GM12865 (cell line): ENCODE results near the gene SPATS2L.

Source experiments
- DNase-seq: peaks from one replicate; pipeline ENCODE4 v3.0.0; 2010; ENCODE audit warnings: low read depth
- H3K4me3 ChIP-seq: 2 replicates; pipeline ENCODE4 v1.5.1; 2011; ENCODE audit warnings: mild to moderate bottlenecking, low read depth, low read length, control low read depth
- CTCF ChIP-seq: IDR thresholded peaks from 2 replicates; pipeline ENCODE4 v1.5.1; 2011; ENCODE audit warnings: low read length, control low read depth, low read depth, inconsistent platforms; ENCODE audit not compliant: insufficient read depth; ENCODE audit errors: missing control alignments

The SPATS2L gene

GRCh38 chr2:200306196-200306930 lies at the start of gene SPATS2L:
TSS of gene SPATS2L (plus strand) at chr2:200306693. CDS start at chr2:200389245, 82,552 bp downstream.
- no peak for TF ChIP-seq CTCF
- peak; percentile 86 for DNase-seq
- H3K4me3 ChIP-seq, result peak within 1 kb of the TSS; percentile 69

- no peak overlapping the region for H3K4me3 ChIP-seq
- no peak for TF ChIP-seq CTCF
- DNase-seq, result no peak
Measured at GRCh38 chr2:200257570-200257969, 48.9 kb upstream of the SPATS2L start.

- H3K4me3 ChIP-seq, result no peak overlapping the region
- no peak for DNase-seq
- no peak for TF ChIP-seq CTCF
Measured at GRCh38 chr2:200258081-200258480, 48.4 kb upstream of the SPATS2L start.

GRCh38 chr2:200258881-200259576 lies 47.5 kb upstream of the SPATS2L start:
- no peak for DNase-seq
- no peak overlapping the region for H3K4me3 ChIP-seq
- no peak for TF ChIP-seq CTCF

- no peak for DNase-seq
- TF ChIP-seq CTCF, result no peak
- no peak overlapping the region for H3K4me3 ChIP-seq
Measured at GRCh38 chr2:200259577-200259957, 46.9 kb upstream of the SPATS2L start.

GRCh38 chr2:200262047-200262446 lies 44.4 kb upstream of the SPATS2L start:
- no peak overlapping the region for H3K4me3 ChIP-seq
- no peak for DNase-seq
- no peak for TF ChIP-seq CTCF
